Cardiac fibroblast (primary cell): Measurements from ENCODE around the gene C5orf63.
A peak's percentile ranks its signal among the peaks of the same experiment; 100 is the strongest.

Experiments used
- DNase-seq, 2 donors: peaks; one replicate each; pipeline versions ENCODE4 v3.0.0 to v3.0.0-alpha.2; 2010; ENCODE audit warnings: low read depth in 2 of 2
- H3K4me3 ChIP-seq, 2 donors: replicated peaks in 1 of 2; 1 replicate in 1 of 2; 2 replicates in 1 of 2; pipeline ENCODE4 v1.5.1; 2011; ENCODE audit warnings: low read depth in 2 of 2, low read length in 2 of 2, mild to moderate bottlenecking in 2 of 2, moderate library complexity in 1 of 2
- CTCF ChIP-seq: IDR thresholded peaks from one replicate; pipeline ENCODE4 v1.5.1; 2011; ENCODE audit warnings: low read depth, mild to moderate bottlenecking, low read length, inconsistent platforms

Gene C5orf63

GRCh38 chr5:127064253-127064840, 9.0 kb downstream of the C5orf63 start:
- H3K4me3 ChIP-seq, result no peak overlapping the region
- no peak for TF ChIP-seq CTCF
- DNase-seq, result no peak

DNA sequence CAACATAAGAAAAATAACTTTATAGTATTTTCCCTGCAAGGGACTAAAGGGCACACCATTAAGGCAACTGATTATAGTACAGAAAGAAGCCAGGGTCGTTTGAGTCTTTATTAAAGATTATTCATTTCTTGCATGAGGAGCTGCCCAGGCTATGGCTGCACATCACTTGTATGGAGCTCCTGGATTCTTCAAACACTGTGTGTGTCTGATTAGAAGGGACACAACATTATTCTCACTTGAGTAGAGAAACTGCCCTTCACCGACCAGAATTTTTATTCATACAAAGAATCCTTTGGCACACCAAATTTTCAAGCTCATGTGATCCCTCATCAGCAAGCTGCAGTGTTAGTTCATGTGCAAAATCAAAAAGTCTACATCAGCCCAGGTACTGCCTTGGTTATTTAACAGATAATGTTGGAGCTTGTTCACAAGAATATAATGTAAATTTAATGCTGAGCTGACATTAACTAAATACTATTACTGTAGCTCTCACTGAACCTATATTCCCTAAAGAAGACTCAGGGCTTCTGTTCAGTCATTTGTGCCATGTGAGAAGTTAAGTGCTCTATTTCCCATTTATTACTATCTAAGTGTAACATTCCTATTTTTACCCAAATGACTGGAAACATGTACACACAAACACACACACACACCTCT, 9.9 kb downstream of the C5orf63 start:
- DNase-seq, result no peak
- no peak for TF ChIP-seq CTCF
- no peak overlapping the region for H3K4me3 ChIP-seq

- no peak for TF ChIP-seq CTCF
- H3K4me3 ChIP-seq, result no peak overlapping the region
- peak in 1 of 2 donors; percentile 25 for DNase-seq
Measured at GRCh38 chr5:127061956-127062355, 11.3 kb downstream of the C5orf63 start.

GRCh38 chr5:127061537-127061936, 11.8 kb downstream of the C5orf63 start:
- TF ChIP-seq CTCF, result no peak

GRCh38 chr5:127060470-127060985, 12.8 kb downstream of the C5orf63 start:
- TF ChIP-seq CTCF, result no peak
- H3K4me3 ChIP-seq, result no peak overlapping the region
- peak in 1 of 2 donors; percentile 53 for DNase-seq

More at GRCh38 chr5:127061537-127061936, 11.8 kb downstream of the C5orf63 start:
- no peak overlapping the region for H3K4me3 ChIP-seq
- DNase-seq, result no peak

- DNase-seq, result no peak
- no peak overlapping the region for H3K4me3 ChIP-seq
- TF ChIP-seq CTCF, result no peak
Measured at GRCh38 chr5:127056896-127057295, 16.4 kb downstream of the C5orf63 start.
